NCI-H526 treated with DMSO at 0.1 percent for 48 hours (cell line): ENCODE data around the gene AGAP3.

Experiments
- DNase-seq: peaks from one replicate; lab custom pipeline; 2025; lab: John Stamatoyannopoulos, UW

AGAP3 gene

DNA sequence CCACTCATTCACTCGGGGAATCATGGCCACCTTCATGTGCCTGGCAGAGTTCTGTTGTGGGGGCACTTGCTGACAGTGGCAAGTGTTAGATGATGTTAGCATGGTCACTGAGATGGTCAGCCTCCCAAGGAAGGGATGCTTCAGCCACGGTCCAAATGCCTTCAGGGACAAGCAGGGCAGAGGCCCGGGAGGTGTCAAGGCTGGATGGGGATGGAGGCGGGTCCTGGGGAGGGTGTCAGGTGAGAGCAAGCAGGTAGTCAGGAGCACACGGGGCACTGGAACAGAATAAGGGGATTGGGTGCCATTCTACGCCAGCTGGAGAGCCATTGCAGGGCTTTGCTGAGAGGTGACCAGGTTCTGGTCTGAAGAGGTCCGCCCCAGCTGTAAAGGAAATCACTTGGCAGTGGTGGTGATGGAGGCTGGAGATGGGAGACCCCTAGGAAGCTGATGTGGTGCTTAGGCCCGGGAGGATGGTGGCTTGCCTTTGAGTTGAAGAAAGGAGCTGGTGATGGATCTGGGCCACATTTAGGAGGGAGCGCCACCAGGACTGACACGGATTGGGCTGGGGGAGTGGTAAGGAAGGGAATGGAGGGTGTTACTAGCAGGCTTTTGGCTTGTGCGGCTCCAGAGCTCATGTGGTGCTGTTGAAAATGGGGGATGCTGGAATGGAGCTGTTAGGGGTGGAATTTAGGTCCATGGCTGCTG, 24.1 kb downstream of the AGAP3 start:
- DNase-seq: no peak

- DNase-seq: no peak
Observed at GRCh38 chr7:151110941-151111645, 24.8 kb downstream of the AGAP3 start.

GRCh38 chr7:151113344-151114150, 27.3 kb downstream of the AGAP3 start:
- no peak for DNase-seq

DNA sequence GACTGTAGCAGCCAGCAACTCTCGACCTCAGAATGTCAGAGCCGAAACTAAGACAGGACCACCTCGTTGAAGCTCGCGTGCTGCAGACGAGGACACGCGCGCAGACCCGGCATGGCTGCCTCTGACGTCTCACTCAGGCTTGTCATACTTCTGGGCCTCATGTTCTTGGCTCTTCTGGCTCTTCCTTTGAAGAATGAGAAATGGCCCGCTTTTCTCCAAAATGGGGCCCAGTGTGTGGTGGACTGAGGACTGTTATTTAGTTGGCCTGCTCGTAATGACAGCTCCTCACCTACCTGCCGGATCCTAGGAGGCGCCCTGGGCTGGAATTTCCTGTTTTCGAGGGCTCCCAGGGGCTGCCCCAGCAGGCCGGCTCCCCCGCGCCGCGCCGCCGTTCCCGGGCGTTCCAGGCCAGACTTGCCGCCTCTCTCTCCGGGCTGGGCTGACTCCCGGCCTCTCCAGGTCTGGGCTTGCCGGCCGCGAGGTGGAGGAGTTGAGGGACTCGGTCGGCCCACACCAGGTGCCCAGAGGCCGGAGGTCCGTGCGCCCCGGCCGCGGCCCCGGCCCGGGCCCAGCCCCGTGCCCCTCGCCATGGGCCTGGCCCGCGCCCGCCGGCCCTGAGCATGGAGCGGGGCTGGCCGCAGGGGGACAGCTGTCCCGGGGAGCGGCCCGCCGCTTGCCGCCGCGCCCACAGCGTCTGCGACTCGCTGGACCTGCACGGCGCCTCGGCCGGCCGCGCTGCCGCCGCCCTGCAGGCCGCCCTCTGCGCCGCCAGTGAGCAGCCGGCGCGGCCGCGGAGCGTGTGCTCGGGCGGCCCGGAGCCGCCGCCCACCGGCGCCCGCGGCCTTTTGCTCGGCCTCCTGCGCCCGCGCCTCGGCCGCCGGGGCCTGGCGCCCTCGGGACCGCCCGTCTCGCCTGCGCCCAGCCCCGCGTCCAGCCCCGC, 28.1 kb downstream of the AGAP3 start:
- DNase-seq: no peak

- no peak for DNase-seq
Observed at GRCh38 chr7:151115121-151115835, 29.0 kb downstream of the AGAP3 start.

- no peak for DNase-seq
Observed at GRCh38 chr7:151115836-151116418, 29.7 kb downstream of the AGAP3 start.

DNA sequence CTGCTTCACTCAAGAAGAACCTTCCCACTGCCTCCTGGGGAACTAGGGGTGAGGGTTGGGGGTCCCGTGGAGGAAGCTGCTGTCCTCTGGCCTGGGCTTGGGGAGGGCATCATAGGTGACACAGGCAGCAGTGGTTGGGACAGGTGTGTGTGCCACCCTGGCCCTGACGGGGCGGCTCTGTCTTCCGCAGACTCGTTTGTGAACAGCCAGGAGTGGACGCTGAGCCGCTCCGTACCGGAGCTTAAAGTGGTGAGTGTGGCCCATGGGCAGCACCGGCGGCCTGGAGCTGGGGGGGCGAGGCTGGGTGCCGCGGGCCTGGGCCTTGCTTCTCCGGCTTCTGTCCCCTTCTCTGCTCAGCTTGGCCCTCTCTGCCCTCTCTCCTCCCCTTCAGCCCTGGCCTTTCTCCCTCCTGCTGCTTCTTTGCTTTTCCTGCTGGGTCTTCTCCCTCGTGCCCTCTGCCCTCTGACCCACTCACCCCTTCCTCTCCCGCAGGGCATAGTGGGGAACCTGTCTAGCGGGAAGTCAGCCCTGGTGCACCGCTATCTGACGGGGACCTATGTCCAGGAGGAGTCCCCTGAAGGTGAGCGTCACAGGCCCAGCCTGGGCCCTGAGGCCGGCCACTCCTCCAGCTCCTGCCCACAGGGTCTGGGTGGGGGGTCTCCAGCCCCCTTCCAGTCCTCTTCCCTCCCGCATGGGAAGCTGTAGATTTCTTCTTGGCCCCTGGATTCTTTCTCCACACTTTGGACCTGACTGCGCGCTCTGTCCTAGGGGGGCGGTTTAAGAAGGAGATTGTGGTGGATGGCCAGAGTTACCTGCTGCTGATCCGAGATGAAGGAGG, 30.5 kb downstream of the AGAP3 start:
- DNase-seq: no peak

DNA sequence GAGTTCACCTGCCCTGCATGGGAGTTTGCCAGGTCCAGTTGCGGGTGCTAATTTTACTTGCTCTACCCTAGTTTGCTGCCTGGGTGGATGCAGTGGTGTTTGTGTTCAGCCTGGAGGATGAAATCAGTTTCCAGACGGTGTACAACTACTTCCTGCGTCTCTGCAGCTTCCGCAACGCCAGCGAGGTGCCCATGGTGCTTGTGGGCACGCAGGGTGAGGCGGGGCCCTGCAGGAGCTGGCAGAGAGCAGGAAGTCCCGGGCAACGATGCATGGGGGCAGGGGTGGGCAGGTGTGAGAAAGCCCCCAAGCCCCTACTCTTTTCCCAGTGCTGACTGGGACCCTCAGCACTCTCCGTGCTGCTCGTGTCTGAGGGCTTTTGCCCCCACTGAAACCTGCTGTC, 31.3 kb downstream of the AGAP3 start:
- no peak for DNase-seq

DNA sequence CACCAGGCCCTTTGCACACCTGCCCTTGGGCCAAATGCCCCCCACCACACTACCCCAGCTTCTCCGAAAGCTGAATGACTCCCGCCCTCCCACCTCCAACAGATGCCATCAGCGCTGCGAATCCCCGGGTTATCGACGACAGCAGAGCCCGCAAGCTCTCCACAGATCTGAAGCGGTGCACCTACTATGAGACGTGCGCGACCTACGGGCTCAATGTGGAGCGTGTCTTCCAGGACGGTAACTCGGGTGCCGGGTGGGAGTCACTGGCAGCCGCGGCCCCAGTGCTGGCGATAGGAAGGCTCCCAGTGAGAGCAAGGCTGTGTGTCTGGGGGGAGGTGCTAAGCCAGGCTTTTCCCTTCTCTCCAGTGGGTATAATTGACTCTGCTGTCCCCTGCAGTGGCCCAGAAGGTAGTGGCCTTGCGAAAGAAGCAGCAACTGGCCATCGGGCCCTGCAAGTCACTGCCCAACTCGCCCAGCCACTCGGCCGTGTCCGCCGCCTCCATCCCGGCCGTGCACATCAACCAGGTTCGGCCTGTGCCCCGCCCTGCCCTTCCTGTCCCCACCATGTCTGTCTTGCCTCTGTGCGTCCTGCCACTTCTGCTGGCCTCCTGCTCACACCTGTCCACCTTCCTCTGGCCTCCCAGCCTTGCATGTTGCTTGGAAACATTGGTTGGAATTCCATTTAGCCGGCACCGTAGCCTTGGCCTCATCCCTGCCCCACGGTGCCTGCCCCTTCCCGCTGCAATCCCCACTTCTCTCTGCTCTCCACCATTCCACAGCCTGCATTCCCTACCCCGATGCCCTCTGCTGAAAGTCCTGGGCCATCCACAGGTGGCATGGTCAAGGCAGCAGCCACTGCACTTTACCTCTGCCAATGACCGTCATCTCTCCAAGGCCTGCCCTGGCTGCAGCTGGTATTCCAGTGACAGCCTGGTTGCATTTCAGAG, 32.1 kb downstream of the AGAP3 start:
- no peak for DNase-seq

DNA sequence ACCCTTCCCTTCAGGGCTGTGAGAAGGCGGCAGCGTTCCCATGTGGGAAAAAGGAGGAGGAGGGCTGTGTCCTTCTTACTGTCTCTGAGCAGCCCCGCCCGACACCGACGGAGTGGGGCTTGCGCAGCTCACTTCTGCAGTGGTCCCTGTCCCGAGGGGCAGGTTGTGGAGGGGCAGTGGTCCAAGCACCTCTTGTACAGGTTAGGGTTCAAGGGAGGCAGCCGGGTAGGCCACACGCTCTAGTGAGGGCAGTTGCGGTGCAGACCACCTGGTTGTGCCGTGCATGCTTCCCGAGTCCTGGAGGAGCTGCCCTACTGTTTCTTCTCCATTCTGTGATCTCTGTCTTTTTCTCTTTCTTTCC, 32.8 kb downstream of the AGAP3 start:
- no peak for DNase-seq

DNA sequence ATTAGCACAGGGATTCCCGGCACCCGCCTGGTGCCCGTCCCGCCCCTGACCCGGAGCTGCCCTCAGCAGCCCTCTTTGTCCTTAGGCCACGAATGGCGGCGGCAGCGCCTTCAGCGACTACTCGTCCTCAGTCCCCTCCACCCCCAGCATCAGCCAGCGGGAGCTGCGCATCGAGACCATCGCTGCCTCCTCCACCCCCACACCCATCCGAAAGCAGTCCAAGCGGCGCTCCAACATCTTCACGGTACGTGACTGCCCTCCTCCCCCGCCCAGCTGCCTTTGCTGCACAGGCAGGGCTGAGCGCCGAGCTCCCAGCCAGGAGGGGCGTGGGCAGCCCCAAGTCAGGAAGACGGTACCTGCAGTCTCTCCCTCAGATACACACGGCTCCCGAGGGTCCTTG, 33.6 kb downstream of the AGAP3 start:
- DNase-seq: no peak

- DNase-seq: no peak
Observed at GRCh38 chr7:151120896-151121295, 34.6 kb downstream of the AGAP3 start.

DNA sequence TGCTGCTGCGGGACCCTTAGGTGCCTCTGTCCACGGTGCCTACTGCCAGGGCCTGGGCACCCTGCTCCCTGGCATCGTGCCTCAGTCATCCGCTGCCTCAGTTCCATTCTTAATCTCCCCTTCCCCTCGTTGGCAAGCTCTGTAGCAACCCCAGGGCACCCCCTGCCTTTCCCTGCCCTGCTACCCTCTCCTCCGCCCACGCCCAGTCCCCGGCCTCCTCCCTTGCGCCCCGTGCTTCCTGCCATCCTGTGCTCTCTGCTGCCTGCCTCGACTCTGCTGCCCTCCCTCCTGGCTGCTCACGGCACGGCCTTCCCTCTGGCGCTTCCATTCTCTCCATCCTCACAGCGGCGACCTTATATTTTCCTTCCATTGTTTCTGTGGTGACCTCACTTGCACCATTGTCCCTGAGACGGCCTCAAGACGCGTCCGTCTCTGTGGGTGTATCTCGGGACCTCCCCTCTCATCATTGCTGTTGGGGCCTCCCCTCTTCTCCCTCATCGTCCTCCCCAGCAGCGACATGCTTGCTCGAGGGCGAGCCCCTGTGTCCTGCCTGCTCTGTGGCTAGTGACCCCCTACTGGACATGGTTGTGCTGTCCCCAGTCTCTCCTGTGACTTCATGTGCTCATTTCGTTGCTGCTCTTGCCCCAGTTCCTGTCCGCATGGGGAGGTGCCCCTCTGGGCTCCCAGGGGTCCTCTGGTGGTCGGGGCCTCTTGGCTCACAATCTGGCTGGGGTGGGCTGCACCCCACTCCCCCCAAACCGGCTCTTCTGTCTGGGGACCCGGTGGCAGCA, 35.3 kb downstream of the AGAP3 start:
- no peak for DNase-seq

DNA sequence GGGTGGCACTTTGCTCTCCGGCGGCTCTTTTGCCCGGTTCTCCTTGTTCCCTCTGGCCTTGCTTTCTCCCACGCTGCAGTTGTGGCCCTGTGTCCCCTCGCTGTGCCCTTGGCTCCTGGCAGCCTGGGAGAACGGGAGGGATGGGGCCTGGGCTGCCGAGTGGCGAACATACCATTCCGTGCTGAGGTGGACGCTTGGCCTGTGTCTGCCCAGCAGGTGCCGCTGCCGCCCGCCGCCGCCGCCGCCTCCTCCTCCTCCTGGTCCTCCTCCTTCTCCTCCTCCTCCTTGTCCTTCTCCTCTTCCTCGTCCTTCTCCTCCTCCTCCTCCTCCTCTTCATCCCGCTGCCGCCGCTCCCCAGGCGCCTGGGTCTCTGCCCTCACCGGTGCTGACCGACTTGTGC, 36.0 kb downstream of the AGAP3 start:
- DNase-seq: no peak

- no peak for DNase-seq
Observed at GRCh38 chr7:151122796-151123157, 36.5 kb downstream of the AGAP3 start.

DNA sequence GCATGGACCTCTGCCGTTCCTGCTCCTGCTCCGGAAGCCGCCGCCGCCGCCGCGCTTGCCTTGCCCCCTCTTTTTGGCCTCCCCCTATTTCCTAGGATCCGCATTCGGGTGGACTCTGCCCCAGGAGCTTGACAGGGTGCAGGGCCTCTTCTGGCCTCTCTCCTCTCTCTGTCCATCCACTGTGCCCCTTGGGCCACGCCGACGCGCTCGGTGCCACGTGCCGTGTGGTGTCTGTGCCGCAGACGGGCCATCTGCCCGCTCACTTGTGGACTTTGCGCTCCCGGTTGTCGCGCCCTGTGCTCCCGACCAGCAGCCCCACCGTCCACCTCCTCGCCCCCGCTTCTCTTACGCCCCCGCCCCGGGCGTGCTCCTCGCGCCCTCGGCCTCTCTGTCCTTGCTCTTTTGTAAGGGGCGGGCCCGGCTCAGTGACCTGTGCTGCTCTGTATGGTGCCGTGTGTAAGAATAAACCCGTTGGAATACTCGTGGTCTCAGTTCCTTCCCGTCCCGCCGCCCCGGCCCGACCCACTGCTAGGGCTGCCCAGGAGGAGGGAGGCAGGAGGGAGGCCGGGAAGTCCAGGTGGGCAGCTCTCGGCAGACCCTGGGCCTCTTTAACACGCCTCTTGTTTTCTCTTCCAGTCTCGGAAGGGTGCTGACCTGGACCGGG, 37.0 kb downstream of the AGAP3 start:
- no peak for DNase-seq

DNA sequence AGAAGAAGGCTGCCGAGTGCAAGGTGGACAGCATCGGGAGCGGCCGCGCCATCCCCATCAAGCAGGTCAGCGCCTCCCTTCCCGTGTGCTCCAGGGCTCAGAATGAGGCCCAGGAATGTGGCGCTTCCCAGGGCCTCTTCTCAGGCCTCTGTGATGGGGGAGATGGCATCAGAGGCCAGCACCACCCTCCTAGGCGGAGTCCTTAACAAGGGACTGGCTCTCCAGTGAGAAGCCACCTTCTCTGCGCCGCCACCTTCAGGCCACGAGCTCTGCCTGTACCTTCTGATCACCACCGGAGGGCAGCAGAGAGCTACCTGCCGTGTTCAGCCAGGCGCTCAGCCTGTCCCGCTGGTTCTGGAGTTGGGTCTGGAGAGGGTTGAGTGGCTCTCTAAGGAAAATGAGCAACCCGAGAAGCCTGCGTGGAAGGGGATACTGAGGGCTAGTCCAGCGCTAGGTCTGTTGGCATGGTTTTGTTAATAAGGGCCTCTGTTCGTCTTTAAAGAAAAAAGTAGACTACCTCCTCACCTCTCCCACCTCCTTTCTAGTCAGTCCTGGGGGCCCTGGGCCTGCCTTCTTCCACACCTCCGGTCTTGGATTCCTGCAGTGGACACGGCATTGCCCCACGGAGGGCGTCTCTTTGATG, 37.7 kb downstream of the AGAP3 start:
- peak; percentile 80 for DNase-seq
